VCaP (cell line): ENCODE data around the gene MGAT5B.

Experiments
- H3K27ac ChIP-seq: fragments of 450-650 bp; 2 replicates; pipeline ENCODE4 v1.5.1; 2017
- TF ChIP-seq, protein P1 (sequence below): fragments of 450-650 bp; conservative IDR thresholded peaks from 2 replicates; pipeline ENCODE4 v1.5.1; 2017; ENCODE audit warnings: mild to moderate bottlenecking, moderate library complexity

The MGAT5B gene

DNA sequence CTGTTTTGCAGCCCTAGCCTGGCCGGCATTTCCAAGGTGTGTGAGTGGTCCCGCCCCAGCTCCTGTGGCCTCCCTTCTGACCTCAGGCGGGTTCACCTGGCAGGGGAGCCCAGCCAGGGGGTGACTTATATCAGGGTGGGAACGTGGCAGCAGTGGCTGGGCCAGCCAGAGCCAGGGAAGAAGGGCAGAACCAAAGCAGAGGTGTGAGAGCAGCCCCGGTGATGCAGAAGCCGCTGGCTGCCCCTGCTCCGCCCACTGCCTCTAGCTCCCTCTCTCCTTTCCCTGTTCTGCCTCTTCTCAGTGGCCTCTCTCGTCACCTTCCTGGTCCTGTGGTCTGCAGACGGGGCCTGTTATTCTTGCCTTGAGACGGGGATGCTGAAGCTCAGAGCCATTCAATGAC is 12.1 kb downstream of the MGAT5B start:
- TF ChIP-seq, protein P1, sequence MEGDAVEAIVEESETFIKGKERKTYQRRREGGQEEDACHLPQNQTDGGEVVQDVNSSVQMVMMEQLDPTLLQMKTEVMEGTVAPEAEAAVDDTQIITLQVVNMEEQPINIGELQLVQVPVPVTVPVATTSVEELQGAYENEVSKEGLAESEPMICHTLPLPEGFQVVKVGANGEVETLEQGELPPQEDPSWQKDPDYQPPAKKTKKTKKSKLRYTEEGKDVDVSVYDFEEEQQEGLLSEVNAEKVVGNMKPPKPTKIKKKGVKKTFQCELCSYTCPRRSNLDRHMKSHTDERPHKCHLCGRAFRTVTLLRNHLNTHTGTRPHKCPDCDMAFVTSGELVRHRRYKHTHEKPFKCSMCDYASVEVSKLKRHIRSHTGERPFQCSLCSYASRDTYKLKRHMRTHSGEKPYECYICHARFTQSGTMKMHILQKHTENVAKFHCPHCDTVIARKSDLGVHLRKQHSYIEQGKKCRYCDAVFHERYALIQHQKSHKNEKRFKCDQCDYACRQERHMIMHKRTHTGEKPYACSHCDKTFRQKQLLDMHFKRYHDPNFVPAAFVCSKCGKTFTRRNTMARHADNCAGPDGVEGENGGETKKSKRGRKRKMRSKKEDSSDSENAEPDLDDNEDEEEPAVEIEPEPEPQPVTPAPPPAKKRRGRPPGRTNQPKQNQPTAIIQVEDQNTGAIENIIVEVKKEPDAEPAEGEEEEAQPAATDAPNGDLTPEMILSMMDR, result no peak
- H3K27ac ChIP-seq, result no peak overlapping the region

DNA sequence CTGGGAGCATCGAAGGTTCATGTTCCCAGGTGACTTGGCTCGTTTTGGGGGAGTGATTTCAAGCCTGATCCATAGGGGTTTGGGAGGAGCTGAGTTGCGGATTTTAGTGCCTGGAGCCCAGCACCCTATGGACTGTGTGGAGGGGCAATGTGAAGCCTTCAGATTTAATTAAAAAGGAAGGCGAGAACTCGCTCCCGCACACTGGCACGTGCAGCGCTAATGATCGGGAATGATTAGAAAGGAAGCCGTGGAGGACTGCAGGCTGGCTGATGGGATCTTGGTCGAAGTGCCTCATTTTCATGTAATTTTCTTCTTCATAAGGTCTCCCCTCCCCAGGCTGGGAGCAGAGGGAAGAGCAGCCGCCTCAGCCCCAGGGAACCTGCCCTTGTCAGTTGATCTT is 12.8 kb downstream of the MGAT5B start:
- no peak overlapping the region for H3K27ac ChIP-seq
- TF ChIP-seq, protein P1, result no peak

GRCh38 chr17:76881408-76881807 is 13.2 kb downstream of the MGAT5B start:
- no peak overlapping the region for H3K27ac ChIP-seq
- TF ChIP-seq, protein P1, result no peak

DNA sequence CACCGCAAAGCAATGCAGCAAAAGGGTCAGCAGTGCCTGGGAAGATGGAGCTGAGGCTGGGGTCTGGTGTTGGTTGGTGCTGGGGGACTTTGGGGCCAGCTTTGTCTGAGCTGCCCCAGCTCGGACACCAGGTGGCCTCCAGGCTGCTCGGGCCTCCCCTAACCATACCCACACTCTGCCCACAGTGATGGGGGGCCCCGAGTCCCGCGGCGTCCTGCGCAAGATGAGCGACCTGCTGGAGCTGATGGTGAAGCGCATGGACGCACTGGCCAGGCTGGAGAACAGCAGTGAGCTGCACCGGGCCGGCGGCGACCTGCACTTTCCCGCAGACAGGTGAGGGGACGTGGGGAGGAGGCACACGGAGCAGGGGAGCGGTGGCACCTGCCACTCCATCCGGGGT is 13.8 kb downstream of the MGAT5B start:
- no peak overlapping the region for H3K27ac ChIP-seq
- TF ChIP-seq, protein P1, result no peak

DNA sequence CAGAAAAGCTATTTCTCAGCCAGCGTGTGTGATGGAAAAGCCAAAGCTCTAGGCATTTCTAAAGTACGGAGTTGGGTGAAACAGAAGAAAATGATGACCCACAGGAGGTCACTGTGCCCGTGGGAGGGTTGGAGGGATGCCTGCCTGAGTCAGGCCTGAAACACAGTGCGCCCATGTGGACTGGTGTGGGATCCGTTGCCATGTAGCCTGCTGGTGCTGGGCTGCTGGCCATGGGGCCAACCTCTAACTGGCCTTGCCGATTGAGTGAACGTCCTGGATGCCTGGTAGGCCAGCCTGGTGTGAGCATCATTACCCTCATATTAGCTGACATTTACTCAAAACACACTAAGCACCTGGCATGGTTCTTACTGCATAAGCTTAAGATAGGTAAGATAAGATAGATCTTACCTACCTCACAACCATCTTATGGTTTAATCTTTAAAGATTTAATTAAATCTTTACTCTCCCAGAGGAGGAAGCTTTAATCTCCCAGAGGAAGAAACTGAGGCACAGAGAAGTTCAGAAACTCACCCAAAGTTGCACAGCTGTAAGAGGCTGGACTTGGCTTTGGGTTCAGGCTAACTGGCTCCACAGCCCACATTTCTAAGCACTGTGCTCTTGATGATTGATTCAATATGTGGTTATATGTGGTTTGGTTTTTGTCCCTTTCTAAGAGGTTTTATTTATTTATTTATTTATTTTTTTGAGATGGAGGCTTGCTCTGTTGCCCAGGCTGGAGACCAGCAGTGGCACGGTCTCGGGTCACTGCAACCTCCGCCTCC is 15.7 kb downstream of the MGAT5B start:
- H3K27ac ChIP-seq, result no peak overlapping the region
- TF ChIP-seq, protein P1, result no peak

GRCh38 chr17:76884995-76885893 is 17.0 kb downstream of the MGAT5B start:
- TF ChIP-seq, protein P1, result no peak
- H3K27ac ChIP-seq, result peak overlapping the region; percentile 5; the same call in 1 of the 2 replicates

DNA sequence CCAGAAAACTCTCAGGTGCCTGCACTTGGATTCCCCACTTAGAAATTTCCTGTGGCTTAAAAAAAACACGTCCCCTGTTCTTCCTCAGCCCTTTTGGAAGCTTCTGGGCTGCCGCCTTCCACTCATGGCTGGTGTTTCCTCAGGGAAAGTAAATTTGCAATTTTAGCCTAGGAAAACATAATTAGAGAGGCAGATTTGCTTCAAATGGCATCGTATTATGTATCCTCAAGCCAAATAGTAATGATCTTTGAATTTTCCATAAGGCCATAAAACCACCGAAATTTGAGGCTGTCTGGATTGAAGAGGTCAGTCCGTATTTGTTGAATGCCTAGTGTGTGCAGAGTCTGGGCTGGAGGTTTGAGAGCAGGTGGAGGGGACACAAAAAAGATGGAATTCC is 17.7 kb downstream of the MGAT5B start:
- TF ChIP-seq, protein P1, result no peak
- no peak overlapping the region for H3K27ac ChIP-seq
